Measurements from ENCODE around the gene PHF2.

- TF ChIP-seq CTCF (IDR thresholded peaks at IDR 0.05) (no peak), PRDM15 (CRISPR knock-in tag; IDR thresholded peaks at IDR 0.05) (no peak), MAX (CRISPR knock-in tag; IDR thresholded peaks at IDR 0.05) (no peak)
Observed at GRCh38 chr9:93595461-93595860, 19.1 kb downstream of the PHF2 start.
